GM12801 (cell line): ENCODE data around the gene ODAD2.

ENCODE experiments used
- CTCF ChIP-seq: IDR thresholded peaks from one replicate; pipeline ENCODE4 v1.5.1; 2011; ENCODE audit warnings: control low read depth; ENCODE audit not compliant: insufficient read length; ENCODE audit errors: extremely low read depth

The ODAD2 gene

GRCh38 chr10:27911011-27911410, 87.9 kb downstream of the ODAD2 start:
- no peak for TF ChIP-seq CTCF

GRCh38 chr10:27908231-27908630, 90.6 kb downstream of the ODAD2 start:
- no peak for TF ChIP-seq CTCF

DNA sequence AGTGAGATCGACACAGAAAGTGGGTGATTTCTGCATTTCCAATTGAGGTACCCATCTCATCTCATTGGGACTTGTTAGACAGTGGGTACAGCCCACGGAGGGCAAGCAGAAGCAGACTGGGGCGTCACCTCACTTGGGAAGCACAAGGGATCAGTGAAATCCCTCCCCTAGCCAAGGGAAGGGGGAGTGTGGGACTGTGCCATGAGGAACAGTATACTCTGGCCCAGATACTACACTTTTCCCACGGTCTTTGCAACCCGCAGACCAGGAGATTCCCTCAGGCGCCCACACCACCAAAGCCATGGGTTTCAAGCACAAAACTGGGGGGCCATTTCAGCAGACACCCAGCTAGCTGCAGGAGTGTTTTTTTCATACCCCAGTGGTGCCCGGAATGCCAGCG, 99.8 kb downstream of the ODAD2 start:
- TF ChIP-seq CTCF: no peak

GRCh38 chr10:27893358-27893954, 105.4 kb downstream of the ODAD2 start:
- TF ChIP-seq CTCF: no peak

GRCh38 chr10:27890971-27891370, 107.9 kb downstream of the ODAD2 start:
- no peak for TF ChIP-seq CTCF

- TF ChIP-seq CTCF: no peak
Observed at GRCh38 chr10:27889518-27889917, 109.4 kb downstream of the ODAD2 start.

DNA sequence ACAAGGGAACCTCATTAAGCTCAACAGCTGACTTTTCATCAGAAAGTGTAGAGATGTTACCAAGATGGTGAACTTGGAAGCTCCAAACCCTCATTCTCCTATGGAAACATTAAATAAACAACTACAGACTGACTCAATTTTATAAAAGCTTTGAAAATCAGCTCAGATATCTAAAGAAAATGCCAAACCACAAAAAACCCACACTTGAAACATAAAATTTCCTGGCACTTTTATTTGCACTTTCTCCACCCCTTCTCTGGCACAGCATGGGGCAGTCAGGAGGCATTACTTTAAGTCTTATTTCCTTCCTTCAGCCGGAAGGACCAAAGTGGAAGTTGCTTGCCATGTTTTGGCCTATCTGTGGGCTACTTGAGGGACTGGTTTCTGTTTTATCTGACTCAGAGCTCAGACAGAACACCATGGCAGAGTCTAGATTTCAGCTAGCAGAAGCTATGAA, 114.7 kb downstream of the ODAD2 start:
- no peak for TF ChIP-seq CTCF
